HCT116 (cell line): ENCODE data around the gene PLCXD1. TPM values are rescaled to one million over a fixed set of nuclear protein-coding genes. Genes with fewer than 3 reads are reported as not detected.

ENCODE experiments used
- ATAC-seq: fragments of 200-7000 bp; cut with Tn5 transposase; 2 replicates; pipeline ENCODE4 v1.9.1; 2020; ENCODE audit warnings: mild to moderate bottlenecking, moderate library complexity
- BruUV-seq: library from RNA; stranded (reverse); fragments of 400-500 nt; replicated peaks from 2 replicates; lab custom pipeline; 2021; lab: Mats Ljungman, UMichigan
- CTCF ChIA-PET: fragments of 300-600 bp; sonication (Branson Sonifier 250); formaldehyde crosslinking; loops from one replicate; lab custom pipeline; 2021; ENCODE audit warnings: antibody characterized with exemption; lab: Charles Lee
- POLR2A ChIA-PET: fragments of 300-600, 350-600 bp; sonication (Branson Sonifier 250); formaldehyde crosslinking; loops from one replicate; lab custom pipeline; 2021; ENCODE audit warnings: antibody characterized with exemption; lab: Charles Lee
- RAD21 ChIA-PET, 2 experiments: fragments of 300-600 bp; sonication (Branson Sonifier 250); formaldehyde crosslinking; loops; one replicate each; lab custom pipeline; 2023; ENCODE audit warnings: low total read pairs in 2 of 2; ENCODE audit not compliant: uncharacterized antibody in 2 of 2, unreplicated experiment in 2 of 2, low non-redundant PET in 1 of 2; lab: Charles Lee
- DNase-seq: peaks from one replicate; pipeline ENCODE4 v3.0.0-alpha.2; 2010; ENCODE audit warnings: low read depth, low spot score
- H2AFZ ChIP-seq: fragments of 200-600 bp; shearing (Covaris generic), sonication (generic); 2 replicates; pipeline ENCODE4 v1.6.1; 2017; ENCODE audit warnings: low read depth, mixed run types, mixed read lengths, antibody characterized with exemption, low read length; ENCODE audit not compliant: poor library complexity, severe bottlenecking
- H3K27ac ChIP-seq: 2 replicates; pipeline ENCODE4 v1.5.1; 2012; ENCODE audit warnings: low read depth, low read length
- H3K27me3 ChIP-seq: fragments of 200-600 bp; sonication (generic); 2 replicates; pipeline ENCODE4 v1.6.1; 2016; ENCODE audit warnings: mixed run types, low read length, mixed read lengths; ENCODE audit not compliant: insufficient read depth
- H3K36me3 ChIP-seq, 2 experiments: fragments of 200-500 bp in 1 of 2; fragments of 200-600 bp in 1 of 2; sonication (Bioruptor generic) in 1 of 2; sonication (generic) in 1 of 2; 2 replicates each; pipeline versions ENCODE4 v1.5.1 to v1.6.1; 2014 to 2016; ENCODE audit warnings: low read length in 2 of 2, inconsistent platforms in 1 of 2, mixed read lengths in 1 of 2, mixed run types in 1 of 2; ENCODE audit not compliant: insufficient read depth in 2 of 2, control insufficient read depth in 1 of 2
- H3K4me1 ChIP-seq, 2 experiments: fragments of 200-600 bp in 1 of 2; sonication (generic) in 1 of 2; 2 replicates each; pipeline versions ENCODE4 v1.5.1 to v1.6.1; 2012 to 2017; ENCODE audit warnings: low read length in 2 of 2, inconsistent platforms in 1 of 2, mild to moderate bottlenecking in 1 of 2, mixed read lengths in 1 of 2, mixed run types in 1 of 2, moderate library complexity in 1 of 2; ENCODE audit not compliant: insufficient read depth in 2 of 2, control insufficient read depth in 1 of 2
- H3K4me2 ChIP-seq: fragments of 200-600 bp; sonication (generic); 2 replicates; pipeline ENCODE4 v1.6.1; 2017; ENCODE audit warnings: mixed run types, low read length, mixed read lengths
- H3K4me3 ChIP-seq, 2 experiments: fragments of 200-600 bp in 1 of 2; sonication (generic) in 1 of 2; replicated peaks in 1 of 2; 2 replicates each; pipeline ENCODE4 v1.5.1; 2011 to 2016; ENCODE audit warnings: low read length in 2 of 2, control low read depth in 1 of 2, low read depth in 1 of 2, mild to moderate bottlenecking in 1 of 2, mixed read lengths in 1 of 2, mixed run types in 1 of 2
- H3K79me2 ChIP-seq: fragments of 200-600 bp; sonication (generic); 2 replicates; pipeline ENCODE4 v1.6.1; 2017; ENCODE audit warnings: mild to moderate bottlenecking, mixed run types, low read length, moderate library complexity, mixed read lengths; ENCODE audit not compliant: insufficient read depth
- H3K9ac ChIP-seq: fragments of 200-600 bp; sonication (generic); 2 replicates; pipeline ENCODE4 v1.6.1; 2016; ENCODE audit warnings: low read length, mixed read lengths
- H3K9me2 ChIP-seq: fragments of 200-600 bp; sonication (generic), shearing (Covaris generic); 2 replicates; pipeline ENCODE4 v1.6.1; 2017; ENCODE audit warnings: mixed run types, mild to moderate bottlenecking, moderate library complexity; ENCODE audit not compliant: insufficient read depth
- H3K9me3 ChIP-seq, 2 experiments: fragments of 200-500 bp in 1 of 2; fragments of 200-600 bp in 1 of 2; sonication (Bioruptor generic) in 1 of 2; sonication (generic) in 1 of 2; 2 replicates each; pipeline ENCODE4 v1.6.1; 2014 to 2017; ENCODE audit warnings: low read length in 2 of 2, mixed read lengths in 2 of 2, inconsistent platforms in 1 of 2, low read depth in 1 of 2, mild to moderate bottlenecking in 1 of 2, mixed run types in 1 of 2, moderate library complexity in 1 of 2; ENCODE audit not compliant: control insufficient read depth in 1 of 2, insufficient read depth in 1 of 2
- H4K20me1 ChIP-seq: fragments of 200-600 bp; sonication (generic), shearing (Covaris generic); 2 replicates; pipeline ENCODE4 v1.6.1; 2017; ENCODE audit warnings: mixed run types, mild to moderate bottlenecking, moderate library complexity; ENCODE audit not compliant: insufficient read depth
- CBX3 ChIP-seq: IDR thresholded peaks from 2 replicates; pipeline ENCODE4 v1.6.1; 2012; ENCODE audit warnings: low read depth
- CEBPB ChIP-seq: IDR thresholded peaks from 2 replicates; pipeline ENCODE4 v1.6.1; 2012; ENCODE audit warnings: low read depth
- ELF1 ChIP-seq: IDR thresholded peaks from 2 replicates; pipeline ENCODE4 v1.6.1; 2012; ENCODE audit warnings: low read depth, borderline replicate concordance
- EZH2phosphoT487 ChIP-seq: fragments of 200-600 bp; IDR thresholded peaks from 2 replicates; pipeline ENCODE4 v1.6.1; 2018; ENCODE audit warnings: antibody characterized with exemption, borderline replicate concordance
- JUND ChIP-seq: IDR thresholded peaks from 2 replicates; pipeline ENCODE4 v1.6.1; 2012
- POLR2A ChIP-seq: IDR thresholded peaks from 2 replicates; pipeline ENCODE4 v1.7.0; 2011; ENCODE audit warnings: borderline replicate concordance; ENCODE audit not compliant: insufficient read depth, insufficient read length; ENCODE audit errors: extremely low read depth
- POLR2AphosphoS5 ChIP-seq: IDR thresholded peaks from 2 replicates; pipeline ENCODE4 v1.6.1; 2011; ENCODE audit warnings: mild to moderate bottlenecking, low read depth, low read length, moderate library complexity
- RAD21 ChIP-seq: IDR thresholded peaks from 2 replicates; pipeline ENCODE4 v1.6.1; 2012; ENCODE audit warnings: low read depth, mild to moderate bottlenecking
- SIN3A ChIP-seq: IDR thresholded peaks from 2 replicates; pipeline ENCODE4 v1.6.1; 2012; ENCODE audit warnings: low read depth
- SP1 ChIP-seq: IDR thresholded peaks from 2 replicates; pipeline ENCODE4 v1.6.1; 2012; ENCODE audit warnings: low read depth
- SRF ChIP-seq: IDR thresholded peaks from 2 replicates; pipeline ENCODE4 v1.6.1; 2012; ENCODE audit warnings: low read depth
- YY1 ChIP-seq: IDR thresholded peaks from 2 replicates; pipeline ENCODE4 v1.6.1; 2011; ENCODE audit warnings: low read length, low read depth, moderate library complexity, mild to moderate bottlenecking; ENCODE audit not compliant: insufficient replicate concordance; ENCODE audit errors: extremely low read depth
- ZNF274 ChIP-seq: fragments of 200-500 bp; sonication (Bioruptor generic); IDR thresholded peaks from 2 replicates; pipeline ENCODE4 v1.6.1; 2014; ENCODE audit warnings: mild to moderate bottlenecking, low read depth, low read length, inconsistent platforms
- intact Hi-C: fragments of 100-400 bp; cut with micrococcal nuclease; formaldehyde crosslinking; loops from 2 replicates; pipeline ENCODE4 v1.10.0; 2022
- total RNA-seq: library from RNA; stranded (reverse); gene quantifications from one replicate; pipeline ENCODE4 v1.2.1, GENCODE V29; 2021; ENCODE audit not compliant: unreplicated experiment
- TF ChIP-seq, protein P1 (sequence below), 3 experiments: fragments of 200-600 bp in 1 of 3; sonication (generic) in 1 of 3; IDR thresholded peaks in 2 of 3; conservative IDR thresholded peaks in 1 of 3; 2 replicates each; pipeline ENCODE4 v1.5.1; 2012 to 2017; ENCODE audit warnings: low read depth in 2 of 3, low read length in 2 of 3, antibody characterized with exemption in 1 of 3, borderline replicate concordance in 1 of 3, control low read depth in 1 of 3, mild to moderate bottlenecking in 1 of 3, mixed read lengths in 1 of 3, mixed run types in 1 of 3, moderate library complexity in 1 of 3; ENCODE audit not compliant: insufficient read depth in 1 of 3
- TF ChIP-seq, protein P2 (sequence below): IDR thresholded peaks from 2 replicates; pipeline ENCODE4 v1.6.1; 2012

PLCXD1 gene
- total RNA-seq, 1 experiment from 2014 or later = 26.3 TPM

DNA sequence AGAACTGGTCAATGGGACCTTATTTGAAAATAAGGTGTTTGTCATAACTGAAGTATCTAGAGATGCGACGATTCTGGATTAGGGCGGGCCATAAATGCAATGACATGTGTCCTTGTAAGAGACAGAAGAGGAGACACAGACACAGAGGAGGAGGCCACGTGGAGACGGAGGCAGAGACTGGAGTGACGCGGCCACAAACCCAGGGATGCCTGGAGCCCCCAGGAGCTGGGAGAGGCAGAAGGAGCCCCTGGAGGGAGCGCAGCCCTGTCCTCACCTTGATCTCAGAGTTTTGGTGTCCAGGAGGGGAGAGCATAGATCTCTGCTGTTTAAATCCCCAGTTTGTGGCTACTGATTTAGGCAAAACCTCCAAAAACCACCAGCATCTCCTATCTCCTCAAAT, 32.4 kb downstream of the PLCXD1 start:
- peaks cover 0 to 5% of the 10 kb centered on the region in 2 experiments; a peak in 2 of 4 replicates for H3K4me1 ChIP-seq
- no peak overlapping the region for H3K4me3 ChIP-seq
- BruUV-seq = no TSS peak
- H2AFZ ChIP-seq = no peak overlapping the region
- no peaks in the 10 kb centered on the region for H3K9me2 ChIP-seq
- TF ChIP-seq YY1 = no peak
- TF ChIP-seq, all 23 proteins: peak for 0
- ChIA-PET RAD21 (no interaction called here), CTCF (no interaction called here), POLR2A (no interaction called here)
- no peaks in the 10 kb centered on the region for H3K27me3 ChIP-seq
- no peaks in the 10 kb centered on the region for H3K9me3 ChIP-seq
- intact Hi-C loops = no loop called here
- peaks cover 13% of the 10 kb centered on the region; the same call in 1 of the 2 replicates for H3K79me2 ChIP-seq
- no peak for DNase-seq
- no peak for ATAC-seq
- H3K9ac ChIP-seq = no peak overlapping the region
- H3K27ac ChIP-seq = no peak overlapping the region
- no peaks in the 10 kb centered on the region for H4K20me1 ChIP-seq
- H3K4me2 ChIP-seq = no peak overlapping the region
- H3K36me3 ChIP-seq = 0 out of 4 replicates have a peak, but pooled peaks cover 0 to 6% of the 10 kb centered on the region in 2 experiments

DNA sequence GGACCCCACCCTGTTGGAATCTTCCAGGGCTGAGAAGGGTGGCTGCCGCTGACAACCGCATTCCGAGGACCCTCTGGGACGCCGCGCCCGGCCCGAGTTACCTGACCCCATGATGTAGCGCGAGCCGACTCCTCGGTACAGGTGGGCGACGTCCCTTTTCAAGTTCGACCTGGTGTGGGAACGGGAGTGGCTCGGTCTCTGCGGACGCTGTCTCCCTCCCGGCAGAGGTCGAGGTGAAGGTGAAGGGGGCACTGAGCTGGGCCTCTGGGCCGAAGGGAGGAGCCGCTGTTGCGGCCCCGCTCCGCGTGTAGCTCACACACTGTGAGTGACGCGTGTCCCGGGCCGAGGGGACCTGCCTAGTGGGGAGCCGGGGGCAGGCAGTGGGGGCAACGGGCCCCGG, 32.9 kb downstream of the PLCXD1 start:
- ChIA-PET CTCF (no interaction called here), RAD21 (no interaction called here), POLR2A (no interaction called here)
- Histone ChIP-seq H3K4me2 (no peak overlapping the region), H3K9me3 (no peaks in the 10 kb centered on the region), H3K79me2 (peaks cover 13% of the 10 kb centered on the region; the same call in 1 of the 2 replicates), H3K9ac (no peak overlapping the region), H4K20me1 (no peaks in the 10 kb centered on the region), H3K4me3 (no peak overlapping the region), H3K36me3 (0 out of 4 replicates have a peak, but pooled peaks cover 0 to 6% of the 10 kb centered on the region in 2 experiments), H2AFZ (no peak overlapping the region), H3K27ac (no peak overlapping the region), H3K9me2 (no peaks in the 10 kb centered on the region), H3K4me1 (peaks cover 0 to 5% of the 10 kb centered on the region in 2 experiments; a peak in 2 of 4 replicates), H3K27me3 (no peaks in the 10 kb centered on the region)
- intact Hi-C loops = no loop called here
- no TSS peak for BruUV-seq
- ATAC-seq = no peak
- no peak for DNase-seq
- TF ChIP-seq ZNF274 (no peak), YY1 (no peak), CEBPB (no peak), EZH2phosphoT487 (no peak), SP1 (no peak), ELF1 (no peak), RAD21 (no peak), CBX3 (no peak), POLR2A (no peak), SIN3A (no peak), JUND (no peak), POLR2AphosphoS5 (no peak), SRF (no peak)
- TF ChIP-seq, protein P1, sequence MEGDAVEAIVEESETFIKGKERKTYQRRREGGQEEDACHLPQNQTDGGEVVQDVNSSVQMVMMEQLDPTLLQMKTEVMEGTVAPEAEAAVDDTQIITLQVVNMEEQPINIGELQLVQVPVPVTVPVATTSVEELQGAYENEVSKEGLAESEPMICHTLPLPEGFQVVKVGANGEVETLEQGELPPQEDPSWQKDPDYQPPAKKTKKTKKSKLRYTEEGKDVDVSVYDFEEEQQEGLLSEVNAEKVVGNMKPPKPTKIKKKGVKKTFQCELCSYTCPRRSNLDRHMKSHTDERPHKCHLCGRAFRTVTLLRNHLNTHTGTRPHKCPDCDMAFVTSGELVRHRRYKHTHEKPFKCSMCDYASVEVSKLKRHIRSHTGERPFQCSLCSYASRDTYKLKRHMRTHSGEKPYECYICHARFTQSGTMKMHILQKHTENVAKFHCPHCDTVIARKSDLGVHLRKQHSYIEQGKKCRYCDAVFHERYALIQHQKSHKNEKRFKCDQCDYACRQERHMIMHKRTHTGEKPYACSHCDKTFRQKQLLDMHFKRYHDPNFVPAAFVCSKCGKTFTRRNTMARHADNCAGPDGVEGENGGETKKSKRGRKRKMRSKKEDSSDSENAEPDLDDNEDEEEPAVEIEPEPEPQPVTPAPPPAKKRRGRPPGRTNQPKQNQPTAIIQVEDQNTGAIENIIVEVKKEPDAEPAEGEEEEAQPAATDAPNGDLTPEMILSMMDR (IDR thresholded peaks at IDR 0.05 in 2 of 3, conservative IDR thresholded peaks at IDR 0.05 in 1 of 3; ENCODE audit: borderline replicate concordance in 1 of 3, insufficient read depth in 1 of 3, low read depth in 2 of 3, low read length in 2 of 3) = no peak
- TF ChIP-seq, protein P2, sequence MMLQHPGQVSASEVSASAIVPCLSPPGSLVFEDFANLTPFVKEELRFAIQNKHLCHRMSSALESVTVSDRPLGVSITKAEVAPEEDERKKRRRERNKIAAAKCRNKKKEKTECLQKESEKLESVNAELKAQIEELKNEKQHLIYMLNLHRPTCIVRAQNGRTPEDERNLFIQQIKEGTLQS = no peak
